ENCODE data around the gene ONECUT3.
A peak's percentile ranks its signal among the peaks of the same experiment; 100 is the strongest.
"Not testable (repeated sequence)": the region's sequence is repeated elsewhere in the genome, so short reads cannot be mapped to it uniquely, and the experiment has no call there.

The ONECUT3 gene

GRCh38 chr19:1794424-1795172, 41.3 kb downstream of the ONECUT3 start:
- no peak for DNase-seq (ENCODE audit: low read depth, low spot score)

- DNase-seq (ENCODE audit: low read depth, low spot score) = no peak
These were observed 43.3 kb downstream of the ONECUT3 start for GRCh38 chr19:1796395-1797142.

GRCh38 chr19:1797313-1797712, 44.0 kb downstream of the ONECUT3 start:
- DNase-seq (ENCODE audit: low read depth, low spot score) = not testable (repeated sequence)

- DNase-seq (ENCODE audit: low read depth, low spot score) = no peak
These were observed 46.5 kb downstream of the ONECUT3 start for GRCh38 chr19:1799695-1800342.

GRCh38 chr19:1804858-1805257, 51.6 kb downstream of the ONECUT3 start:
- DNase-seq (ENCODE audit: low read depth, low spot score) = no peak

GRCh38 chr19:1805401-1806183, 52.3 kb downstream of the ONECUT3 start:
- DNase-seq (ENCODE audit: low read depth, low spot score) = no peak

GRCh38 chr19:1806184-1807029, 53.1 kb downstream of the ONECUT3 start:
- no peak for DNase-seq (ENCODE audit: low read depth, low spot score)

- DNase-seq (ENCODE audit: low read depth, low spot score) = no peak
These were observed 53.9 kb downstream of the ONECUT3 start for GRCh38 chr19:1807030-1807694.

GRCh38 chr19:1807695-1808394, 54.5 kb downstream of the ONECUT3 start:
- no peak for DNase-seq (ENCODE audit: low read depth, low spot score)

GRCh38 chr19:1808395-1808731, 55.1 kb downstream of the ONECUT3 start:
- DNase-seq (ENCODE audit: low read depth, low spot score) = no peak

- DNase-seq (ENCODE audit: low read depth, low spot score) = no peak
These were observed 56.4 kb downstream of the ONECUT3 start for GRCh38 chr19:1809678-1810077.

- DNase-seq (ENCODE audit: low read depth, low spot score) = no peak
These were observed 57.3 kb downstream of the ONECUT3 start for GRCh38 chr19:1810439-1811160.

GRCh38 chr19:1811472-1811894, 58.2 kb downstream of the ONECUT3 start:
- DNase-seq (ENCODE audit: low read depth, low spot score) = no peak

- peak; percentile 39 for DNase-seq (ENCODE audit: low read depth, low spot score)
These were observed 58.7 kb downstream of the ONECUT3 start, which contains the start of gene ATP8B3 for GRCh38 chr19:1811942-1812425. TSS of gene ATP8B3 (minus strand) at chr19:1812276. CDS start at chr19:1811736, 540 bp downstream.

GRCh38 chr19:1812426-1813191, 59.3 kb downstream of the ONECUT3 start:
- DNase-seq (ENCODE audit: low read depth, low spot score) = peak; percentile 52

- no peak for DNase-seq (ENCODE audit: low read depth, low spot score)
These were observed 60.2 kb downstream of the ONECUT3 start for GRCh38 chr19:1813192-1814182.

- no peak for DNase-seq (ENCODE audit: low read depth, low spot score)
These were observed 61.1 kb downstream of the ONECUT3 start for GRCh38 chr19:1814391-1814790.
